ENCODE data around the gene NRARP.

The NRARP gene

GRCh38 chr9:137297966-137298365 lies 4.1 kb downstream of the NRARP start:
- no peak for DNase-seq

- no peak for DNase-seq
Observed at GRCh38 chr9:137296670-137297664, 5.1 kb downstream of the NRARP start.

GRCh38 chr9:137295849-137296669 lies 6.0 kb downstream of the NRARP start:
- no peak for DNase-seq

GRCh38 chr9:137295238-137295811 lies 6.7 kb downstream of the NRARP start:
- no peak for DNase-seq

- no peak for DNase-seq
Observed at GRCh38 chr9:137294681-137295237, 7.3 kb downstream of the NRARP start.

- no peak for DNase-seq
Observed at GRCh38 chr9:137294091-137294680, 7.9 kb downstream of the NRARP start.

- no peak for DNase-seq
Observed at GRCh38 chr9:137293482-137294090, 8.5 kb downstream of the NRARP start.

- DNase-seq, result no peak
Observed at GRCh38 chr9:137293094-137293481, 9.0 kb downstream of the NRARP start.

- DNase-seq, result no peak
Observed at GRCh38 chr9:137286975-137287383, 15.1 kb downstream of the NRARP start.

GRCh38 chr9:137281345-137282116 lies 20.5 kb downstream of the NRARP start:
- no peak for DNase-seq

GRCh38 chr9:137280474-137281344 lies 21.4 kb downstream of the NRARP start:
- DNase-seq, result no peak

GRCh38 chr9:137279741-137280473 lies 22.2 kb downstream of the NRARP start:
- no peak for DNase-seq

- no peak for DNase-seq
Observed at GRCh38 chr9:137278721-137279711, 23.1 kb downstream of the NRARP start.

GRCh38 chr9:137278061-137278701 lies 23.9 kb downstream of the NRARP start:
- DNase-seq, result no peak

- DNase-seq, result no peak
Observed at GRCh38 chr9:137277329-137278041, 24.6 kb downstream of the NRARP start, which contains the start of gene TOR4A. TSS of gene TOR4A (plus strand) at chr9:137277726. CDS start at chr9:137278690, 964 bp downstream.

GRCh38 chr9:137276473-137277328 lies 25.4 kb downstream of the NRARP start:
- no peak for DNase-seq

All from midbrain (tissue), 1 donor.